HepG2 (cell line): Measurements from ENCODE around the gene FOXA3. TPM values are rescaled to one million over a fixed set of nuclear protein-coding genes. Genes with fewer than 3 reads are reported as not detected.

Experiments
- ATAC-seq: fragments of 200-7000 bp; cut with Tn5 transposase; 3 replicates; pipeline ENCODE4 v1.9.1; 2020; ENCODE audit warnings: mild to moderate bottlenecking, moderate library complexity
- BruUV-seq: library from RNA; stranded (reverse); fragments of 400-500 nt; replicated peaks from 2 replicates; lab custom pipeline; 2021; lab: Mats Ljungman, UMichigan
- CTCF ChIA-PET: fragments of 300-600 bp; formaldehyde crosslinking; extraction: SDS; loops from one replicate; lab custom pipeline; 2021; ENCODE audit warnings: low total read pairs, inconsistent platforms, low intra/inter-chr PET ratio; lab: Yijun Ruan, JAX
- POLR2A ChIA-PET: fragments of 350-600 bp; sonication (Branson Sonifier 250); formaldehyde crosslinking; loops from one replicate; lab custom pipeline; 2020; ENCODE audit warnings: antibody characterized with exemption, inconsistent platforms; lab: Yijun Ruan, JAX
- DNase-seq: peaks from one replicate; pipeline ENCODE4 v3.0.0-alpha.2; 2015; ENCODE audit warnings: low spot score
- FAIRE-seq: peaks from 3 replicates; lab custom pipeline; 2011; peaks lifted over from hg19 to GRCh38; lab: Jason Lieb, UNC
- H2AFZ ChIP-seq: one replicate; pipeline ENCODE4 v1.6.1; 2011; ENCODE audit warnings: low read length, inconsistent platforms
- H3K27ac ChIP-seq: fragments of 300-600 bp; 3 replicates; pipeline ENCODE4 v1.8.0; 2011; ENCODE audit warnings: mixed run types, mild to moderate bottlenecking, mixed read lengths, low read length, inconsistent platforms; ENCODE audit not compliant: insufficient read depth; ENCODE audit errors: extremely low read length
- H3K27me3 ChIP-seq, 2 experiments: fragments of 200-600 bp in 1 of 2; 2 replicates in 1 of 2; 3 replicates in 1 of 2; pipeline versions ENCODE4 v1.6.0 to v1.8.0; 2011; ENCODE audit warnings: low read length in 2 of 2, mild to moderate bottlenecking in 2 of 2, moderate library complexity in 2 of 2, inconsistent platforms in 1 of 2; ENCODE audit not compliant: insufficient read depth in 2 of 2, control insufficient read depth in 1 of 2
- H3K36me3 ChIP-seq, 2 experiments: fragments of 200-600 bp in 1 of 2; replicated peaks in 1 of 2; 2 replicates in 1 of 2; 3 replicates in 1 of 2; pipeline versions ENCODE4 v1.5.1 to v1.8.0; 2011; ENCODE audit warnings: low read length in 2 of 2, inconsistent platforms in 1 of 2; ENCODE audit not compliant: insufficient read depth in 2 of 2, control insufficient read depth in 1 of 2
- H3K4me1 ChIP-seq: 2 replicates; pipeline ENCODE4 v1.5.1; 2012; ENCODE audit warnings: low read length, inconsistent platforms; ENCODE audit not compliant: insufficient read depth
- H3K4me2 ChIP-seq: 2 replicates; pipeline ENCODE4 v1.6.0; 2011; ENCODE audit warnings: low read depth, low read length, inconsistent platforms
- H3K4me3 ChIP-seq, 3 experiments: fragments of 200-600 bp in 1 of 3; sonication (generic), shearing (Covaris generic) in 1 of 3; replicated peaks in 1 of 3; 2 replicates each; pipeline ENCODE4 v1.5.1; 2011 to 2016; ENCODE audit warnings: low read length in 3 of 3, inconsistent platforms in 2 of 3, low read depth in 2 of 3, mild to moderate bottlenecking in 2 of 3, control low read depth in 1 of 3, mixed read lengths in 1 of 3; ENCODE audit not compliant: insufficient read depth in 1 of 3
- H3K79me2 ChIP-seq: one replicate; pipeline ENCODE4 v1.6.1; 2011; ENCODE audit warnings: low read length, inconsistent platforms; ENCODE audit not compliant: insufficient read depth
- H3K9ac ChIP-seq: 2 replicates; pipeline ENCODE4 v1.6.0; 2011; ENCODE audit warnings: mild to moderate bottlenecking, low read depth, low read length, inconsistent platforms; ENCODE audit not compliant: insufficient read depth
- H3K9me3 ChIP-seq: 2 replicates; pipeline ENCODE4 v1.5.1; 2012; ENCODE audit warnings: mild to moderate bottlenecking, low read length
- H4K20me1 ChIP-seq: 2 replicates; pipeline ENCODE4 v1.6.0; 2011; ENCODE audit warnings: inconsistent platforms, mild to moderate bottlenecking, low read length, moderate library complexity; ENCODE audit not compliant: insufficient read depth
- AGO2 ChIP-seq: fragments of 200-400 bp; formaldehyde crosslinking; optimal IDR thresholded peaks from 2 replicates; pipeline ENCODE3; 2017; ENCODE audit warnings: mild to moderate bottlenecking, low read depth, low read length, moderate library complexity
- EEA1 ChIP-seq: sonication (generic); formaldehyde crosslinking; IDR thresholded peaks from 2 replicates; pipeline ENCODE4 v1.5.1; 2020; ENCODE audit warnings: mild to moderate bottlenecking, missing genetic modification reagents, borderline replicate concordance
- FOXO1 ChIP-seq: sonication (generic); formaldehyde crosslinking; IDR thresholded peaks from 2 replicates; pipeline ENCODE4 v1.4.0; 2020; ENCODE audit warnings: missing genetic modification reagents
- HDAC1 ChIP-seq: sonication (generic); formaldehyde crosslinking; IDR thresholded peaks from 2 replicates; pipeline ENCODE4 v1.5.1; 2020; ENCODE audit warnings: mild to moderate bottlenecking, missing genetic modification reagents
- NPAS2 ChIP-seq: sonication (generic); formaldehyde crosslinking; IDR thresholded peaks from 2 replicates; pipeline ENCODE4 v1.8.0; 2022; ENCODE audit warnings: mild to moderate bottlenecking, missing genetic modification reagents, borderline replicate concordance
- ZBTB40 ChIP-seq, 2 experiments: fragments of 450-650 bp in 1 of 2; sonication (generic) in 1 of 2; formaldehyde crosslinking in 1 of 2; IDR thresholded peaks; 2 replicates each; pipeline versions ENCODE4 v1.6.1 to v1.8.0; 2016 to 2022; ENCODE audit warnings: antibody characterized with exemption in 1 of 2, mild to moderate bottlenecking in 1 of 2, missing genetic modification reagents in 1 of 2
- ZBTB7A ChIP-seq: sonication (generic); formaldehyde crosslinking; IDR thresholded peaks from 2 replicates; pipeline ENCODE4 v1.8.0; 2022; ENCODE audit warnings: mild to moderate bottlenecking, missing genetic modification reagents
- ZNF138 ChIP-seq: sonication (generic); formaldehyde crosslinking; IDR thresholded peaks from 2 replicates; pipeline ENCODE4 v1.5.0; 2020; ENCODE audit warnings: mild to moderate bottlenecking, low read depth, missing genetic modification reagents
- WGBS: methylation state at CpG from one replicate; pipeline ENCODE4 v1.1.6; 2017; ENCODE audit warnings: low lambda C conversion rate; 5-methylcytosine and 5-hydroxymethylcytosine counted together
- in situ Hi-C: cut with HindIII; loops from 2 replicates; pipeline ENCODE4 v1.10.0; 2017; ENCODE audit warnings: low pct_unique_long_range_greater_than_20kb; ENCODE audit not compliant: extremely low pct_ligation_motif_present
- intact Hi-C: fragments of 100-400 bp; cut with micrococcal nuclease; formaldehyde crosslinking; loops from one replicate; pipeline ENCODE4 v1.10.0; 2022; ENCODE audit not compliant: unreplicated experiment
- polyA plus RNA-seq, 8 experiments: library from polyadenylated mRNA; depleted of rRNA in 3 of 8; stranded (reverse) in 7 of 8; unstranded in 1 of 8; fragments of >200 nt; fragmentation: Illumina TruSeq in 4 of 8; extraction: Trizol in 4 of 8; gene quantifications; 2 replicates each; pipeline versions ENCODE4 v1.2.1 to v1.2.3, GENCODE V29; 2011 to 2016; ENCODE audit warnings: low read depth in 4 of 8, missing spikeins in 1 of 8, mixed read lengths in 1 of 8; ENCODE audit not compliant: insufficient read depth in 1 of 8
- total RNA-seq, 5 experiments: library from RNA; depleted of rRNA; stranded (reverse); fragments of >200 nt; fragmentation: Illumina TruSeq; extraction: Trizol; gene quantifications; 2 replicates each; pipeline ENCODE4 v1.2.3, GENCODE V29; 2016; ENCODE audit warnings: low read depth in 1 of 5
- TF ChIP-seq, protein P1 (sequence below): sonication (generic); formaldehyde crosslinking; IDR thresholded peaks from 2 replicates; pipeline ENCODE4 v1.5.1; 2020; ENCODE audit warnings: mild to moderate bottlenecking, missing genetic modification reagents, moderate library complexity

FOXA3 gene
- total and polyA plus RNA-seq, 2 of the 13 experiments (the other 11 are each of a cell fraction or from before 2014, with no cell fraction given), result 29.8 to 47.6 TPM

DNA sequence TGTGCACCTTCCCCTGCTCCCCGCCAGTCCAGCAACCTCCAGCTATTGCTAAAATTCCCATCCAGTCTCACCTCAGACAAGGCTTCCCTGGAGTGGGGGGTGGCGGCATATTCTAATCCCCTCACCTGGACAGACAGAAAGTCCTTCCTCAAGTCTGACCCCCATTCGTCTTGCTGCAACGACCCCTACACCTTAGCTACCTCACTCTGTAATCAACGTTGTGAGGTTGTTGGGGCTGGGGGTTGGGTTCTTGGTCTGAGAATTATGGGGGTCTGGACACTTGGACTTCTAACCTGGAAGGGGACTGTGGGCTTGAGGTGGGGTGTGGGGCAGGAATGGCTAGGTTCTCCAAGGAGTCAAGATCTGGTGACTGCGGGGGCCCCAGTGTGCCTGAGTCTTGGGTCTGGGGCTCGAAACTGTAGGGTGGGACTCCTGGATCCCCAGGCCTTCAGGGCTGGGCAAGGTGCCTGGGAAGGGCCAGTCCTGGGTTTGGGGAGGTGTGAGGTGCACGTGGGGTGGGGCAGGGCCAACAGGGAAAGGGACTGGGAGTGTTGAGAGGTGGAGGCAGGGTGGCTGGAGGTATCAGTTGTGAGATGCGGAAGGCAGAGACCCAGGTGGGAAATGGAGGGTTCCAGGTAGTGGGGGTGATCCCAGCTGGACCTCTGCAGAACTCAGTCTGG, 1.3 kb downstream of the FOXA3 start:
- no peaks in the 10 kb centered on the region; a peak in 1 of 5 replicates for H3K27me3 ChIP-seq
- FAIRE-seq (no peak), ATAC-seq (no peak), DNase-seq (no peak)
- peaks cover 57% of the 10 kb centered on the region for H3K4me1 ChIP-seq
- peaks cover 69% of the 10 kb centered on the region for H3K79me2 ChIP-seq
- no peaks in the 10 kb centered on the region for H3K9me3 ChIP-seq
- WGBS, result 20% methylated on average over 9 of the region's 9 CpGs
- H3K4me2 ChIP-seq, result peak overlapping the region; percentile 79
- peak overlapping the region; percentile 80 for H3K9ac ChIP-seq
- POLR2A ChIA-PET, result interaction anchor here (1.6 to 13.2 kb wide), 8 partner anchors 8 to 148 kb away, joined by 4 to 388 read pairs (median 26); partner anchors contain the start of genes IRF2BP1, MYPOP and SIX5
- no TSS peak for BruUV-seq
- peak overlapping the region; percentile 57 for H3K27ac ChIP-seq
- peak overlapping the region; percentile 90 to 97 (median 92) for H3K4me3 ChIP-seq
- in situ Hi-C loops, result no loop called here
- intact Hi-C loops, result no loop called here
- no peak overlapping the region for H2AFZ ChIP-seq
- 0 out of 2 replicates have a peak, but pooled peaks cover 14% of the 10 kb centered on the region for H4K20me1 ChIP-seq
- CTCF ChIA-PET, result interaction anchor here (5.8 kb wide), 1 partner anchor 18 kb away, joined by 263 read pairs; the partner anchor contains the start of gene IRF2BP1
- H3K36me3 ChIP-seq, result peaks cover 0 to 1% of the 10 kb centered on the region in 2 experiments; a peak in 2 of 5 replicates
- 0 out of 2 replicates have a peak, but pooled peaks have one; percentile 53 for TF ChIP-seq NPAS2 (CRISPR knock-in tag)
- TF ChIP-seq, protein P1, sequence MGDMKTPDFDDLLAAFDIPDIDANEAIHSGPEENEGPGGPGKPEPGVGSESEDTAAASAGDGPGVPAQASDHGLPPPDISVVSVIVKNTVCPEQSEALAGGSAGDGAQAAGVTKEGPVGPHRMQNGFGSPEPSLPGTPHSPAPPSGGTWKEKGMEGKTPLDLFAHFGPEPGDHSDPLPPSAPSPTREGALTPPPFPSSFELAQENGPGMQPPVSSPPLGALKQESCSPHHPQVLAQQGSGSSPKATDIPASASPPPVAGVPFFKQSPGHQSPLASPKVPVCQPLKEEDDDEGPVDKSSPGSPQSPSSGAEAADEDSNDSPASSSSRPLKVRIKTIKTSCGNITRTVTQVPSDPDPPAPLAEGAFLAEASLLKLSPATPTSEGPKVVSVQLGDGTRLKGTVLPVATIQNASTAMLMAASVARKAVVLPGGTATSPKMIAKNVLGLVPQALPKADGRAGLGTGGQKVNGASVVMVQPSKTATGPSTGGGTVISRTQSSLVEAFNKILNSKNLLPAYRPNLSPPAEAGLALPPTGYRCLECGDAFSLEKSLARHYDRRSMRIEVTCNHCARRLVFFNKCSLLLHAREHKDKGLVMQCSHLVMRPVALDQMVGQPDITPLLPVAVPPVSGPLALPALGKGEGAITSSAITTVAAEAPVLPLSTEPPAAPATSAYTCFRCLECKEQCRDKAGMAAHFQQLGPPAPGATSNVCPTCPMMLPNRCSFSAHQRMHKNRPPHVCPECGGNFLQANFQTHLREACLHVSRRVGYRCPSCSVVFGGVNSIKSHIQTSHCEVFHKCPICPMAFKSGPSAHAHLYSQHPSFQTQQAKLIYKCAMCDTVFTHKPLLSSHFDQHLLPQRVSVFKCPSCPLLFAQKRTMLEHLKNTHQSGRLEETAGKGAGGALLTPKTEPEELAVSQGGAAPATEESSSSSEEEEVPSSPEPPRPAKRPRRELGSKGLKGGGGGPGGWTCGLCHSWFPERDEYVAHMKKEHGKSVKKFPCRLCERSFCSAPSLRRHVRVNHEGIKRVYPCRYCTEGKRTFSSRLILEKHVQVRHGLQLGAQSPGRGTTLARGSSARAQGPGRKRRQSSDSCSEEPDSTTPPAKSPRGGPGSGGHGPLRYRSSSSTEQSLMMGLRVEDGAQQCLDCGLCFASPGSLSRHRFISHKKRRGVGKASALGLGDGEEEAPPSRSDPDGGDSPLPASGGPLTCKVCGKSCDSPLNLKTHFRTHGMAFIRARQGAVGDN (CRISPR knock-in tag), result peak; percentile 73
- 0 out of 2 replicates have a peak, but pooled peaks have one; percentile 20 for TF ChIP-seq EEA1
- no peak for TF ChIP-seq FOXO1 (CRISPR knock-in tag)
- TF ChIP-seq ZBTB40 (IDR thresholded peaks at IDR 0.05), result no peak
- 0 out of 2 replicates have a peak, but pooled peaks have one; percentile 3 for TF ChIP-seq ZBTB40 (CRISPR knock-in tag; IDR thresholded peaks at IDR 0.05)
- TF ChIP-seq ZNF138 (CRISPR knock-in tag), result no peak
- TF ChIP-seq AGO2, result peak; percentile 61
- TF ChIP-seq HDAC1, result 0 out of 2 replicates have a peak, but pooled peaks have one; percentile 21
- peak; percentile 52; the same call in 1 of the 2 replicates for TF ChIP-seq ZBTB7A (CRISPR knock-in tag)
